ENCODE results near the gene TMEM106B.

DNA sequence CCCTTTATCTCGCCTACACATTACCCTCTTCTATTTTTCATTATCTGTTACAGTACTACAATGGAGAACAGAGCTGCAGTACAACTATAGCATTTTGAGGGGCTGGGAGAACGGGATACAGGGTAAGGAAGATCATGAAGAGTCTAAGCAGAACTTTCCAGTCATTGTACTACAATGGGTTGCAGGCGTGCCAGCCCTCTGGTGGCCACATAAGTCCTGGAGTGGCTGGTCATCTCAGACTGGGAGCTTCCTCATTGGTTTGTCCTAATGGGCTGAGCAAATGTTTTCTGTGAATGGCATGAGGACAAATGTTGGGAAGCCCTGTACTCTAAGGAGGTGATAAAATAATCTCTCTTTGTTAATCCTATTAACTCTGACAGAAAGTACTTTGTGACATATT, 33.0 kb downstream of the TMEM106B start:
- TF ChIP-seq, protein P1, sequence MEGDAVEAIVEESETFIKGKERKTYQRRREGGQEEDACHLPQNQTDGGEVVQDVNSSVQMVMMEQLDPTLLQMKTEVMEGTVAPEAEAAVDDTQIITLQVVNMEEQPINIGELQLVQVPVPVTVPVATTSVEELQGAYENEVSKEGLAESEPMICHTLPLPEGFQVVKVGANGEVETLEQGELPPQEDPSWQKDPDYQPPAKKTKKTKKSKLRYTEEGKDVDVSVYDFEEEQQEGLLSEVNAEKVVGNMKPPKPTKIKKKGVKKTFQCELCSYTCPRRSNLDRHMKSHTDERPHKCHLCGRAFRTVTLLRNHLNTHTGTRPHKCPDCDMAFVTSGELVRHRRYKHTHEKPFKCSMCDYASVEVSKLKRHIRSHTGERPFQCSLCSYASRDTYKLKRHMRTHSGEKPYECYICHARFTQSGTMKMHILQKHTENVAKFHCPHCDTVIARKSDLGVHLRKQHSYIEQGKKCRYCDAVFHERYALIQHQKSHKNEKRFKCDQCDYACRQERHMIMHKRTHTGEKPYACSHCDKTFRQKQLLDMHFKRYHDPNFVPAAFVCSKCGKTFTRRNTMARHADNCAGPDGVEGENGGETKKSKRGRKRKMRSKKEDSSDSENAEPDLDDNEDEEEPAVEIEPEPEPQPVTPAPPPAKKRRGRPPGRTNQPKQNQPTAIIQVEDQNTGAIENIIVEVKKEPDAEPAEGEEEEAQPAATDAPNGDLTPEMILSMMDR (conservative IDR thresholded peaks at IDR 0.05; ENCODE audit: low read depth, low read length): 0 out of 2 replicates have a peak, but pooled peaks have one; percentile 11
- TF ChIP-seq RCOR1 (IDR thresholded peaks at IDR 0.05; ENCODE audit: insufficient replicate concordance, low read length) (no peak), POLR2A (IDR thresholded peaks at IDR 0.05; ENCODE audit: low read depth, low read length) (no peak), NFE2L2 (IDR thresholded peaks at IDR 0.05; ENCODE audit: low read depth, low read length) (no peak)

All from IMR-90 (cell line).